Right lobe of liver (tissue), 4 donors: ENCODE data around the gene RNASEL.

Experiments
- POLR2A ChIP-seq: fragments of 450-650 bp; IDR thresholded peaks from one replicate; pipeline ENCODE4 v1.6.1; 2017; ENCODE audit warnings: antibody characterized with exemption, mild to moderate bottlenecking
- TF ChIP-seq, protein P1 (sequence below), 4 donors: fragments of 200-600 bp in 3 of 4; fragments of 450-650 bp in 1 of 4; IDR thresholded peaks; one replicate each; pipeline versions ENCODE4 v1.5.1 to v1.8.0; 2016 to 2022; ENCODE audit warnings: antibody characterized with exemption in 4 of 4, mild to moderate bottlenecking in 2 of 4
- donor health status: DM: no; HTN: no; CAD: no.
- donor health status: DM: no; HTN: no; CAD: no.
- donor health status: DM: no; HTN: yes; CAD: no.

GRCh38 chr1:182633657-182634281 lies 44.7 kb upstream of the RNASEL start:
- TF ChIP-seq, protein P1, sequence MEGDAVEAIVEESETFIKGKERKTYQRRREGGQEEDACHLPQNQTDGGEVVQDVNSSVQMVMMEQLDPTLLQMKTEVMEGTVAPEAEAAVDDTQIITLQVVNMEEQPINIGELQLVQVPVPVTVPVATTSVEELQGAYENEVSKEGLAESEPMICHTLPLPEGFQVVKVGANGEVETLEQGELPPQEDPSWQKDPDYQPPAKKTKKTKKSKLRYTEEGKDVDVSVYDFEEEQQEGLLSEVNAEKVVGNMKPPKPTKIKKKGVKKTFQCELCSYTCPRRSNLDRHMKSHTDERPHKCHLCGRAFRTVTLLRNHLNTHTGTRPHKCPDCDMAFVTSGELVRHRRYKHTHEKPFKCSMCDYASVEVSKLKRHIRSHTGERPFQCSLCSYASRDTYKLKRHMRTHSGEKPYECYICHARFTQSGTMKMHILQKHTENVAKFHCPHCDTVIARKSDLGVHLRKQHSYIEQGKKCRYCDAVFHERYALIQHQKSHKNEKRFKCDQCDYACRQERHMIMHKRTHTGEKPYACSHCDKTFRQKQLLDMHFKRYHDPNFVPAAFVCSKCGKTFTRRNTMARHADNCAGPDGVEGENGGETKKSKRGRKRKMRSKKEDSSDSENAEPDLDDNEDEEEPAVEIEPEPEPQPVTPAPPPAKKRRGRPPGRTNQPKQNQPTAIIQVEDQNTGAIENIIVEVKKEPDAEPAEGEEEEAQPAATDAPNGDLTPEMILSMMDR (IDR thresholded peaks at IDR 0.05) = no peak
- no peak for TF ChIP-seq POLR2A
